ENCODE measurements around the gene POGZ. TPM values are rescaled to one million over a fixed set of nuclear protein-coding genes. Genes with fewer than 3 reads are reported as not detected.
A peak's percentile ranks its signal among the peaks of the same experiment; 100 is the strongest.
"Not testable (repeated sequence)": the region's sequence is repeated elsewhere in the genome, so short reads cannot be mapped to it uniquely, and the experiment has no call there.

POGZ gene
- total and polyA plus RNA-seq, 3 experiments from 2014 or later, result 11.3 to 65.3 (median 60.1) TPM

DNA sequence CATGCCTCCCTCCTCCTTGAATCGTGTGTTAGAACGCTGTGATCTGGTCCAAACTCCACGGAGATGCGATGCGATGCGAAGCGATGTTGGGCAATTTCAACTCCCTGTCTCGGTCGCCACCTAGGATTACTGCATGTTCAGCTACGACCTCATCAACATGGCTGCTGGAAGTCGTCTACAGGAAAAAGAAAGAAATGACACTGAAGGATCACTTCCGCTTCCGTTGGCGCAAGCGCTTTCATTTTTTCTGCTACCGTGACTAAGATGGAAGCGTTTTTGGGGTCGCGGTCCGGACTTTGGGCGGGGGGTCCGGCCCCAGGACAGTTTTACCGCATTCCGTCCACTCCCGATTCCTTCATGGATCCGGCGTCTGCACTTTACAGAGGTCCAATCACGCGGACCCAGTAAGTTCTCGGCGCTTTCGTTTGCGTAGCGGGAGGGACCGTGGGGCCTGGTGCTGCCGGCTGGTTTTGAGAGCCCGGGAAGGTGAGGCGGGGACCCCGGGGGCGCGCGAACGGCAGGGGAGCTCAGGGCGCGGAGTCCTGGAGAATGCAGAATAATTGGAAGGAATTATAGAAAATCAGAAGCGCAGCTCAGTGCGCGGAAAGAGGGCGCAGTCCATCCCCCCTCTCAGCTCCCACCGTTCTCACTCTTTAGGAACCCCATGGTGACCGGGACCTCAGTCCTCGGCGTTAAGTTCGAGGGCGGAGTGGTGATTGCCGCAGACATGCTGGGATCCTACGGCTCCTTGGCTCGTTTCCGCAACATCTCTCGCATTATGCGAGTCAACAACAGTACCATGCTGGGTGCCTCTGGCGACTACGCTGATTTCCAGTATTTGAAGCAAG lies 59.7 kb downstream of the POGZ start, which contains the start of gene PSMB4:
PSMB4 (plus strand) TSS at position 250 of the 848 bp plus-strand sequence; CDS start at position 265, 15 bp downstream.
- Histone ChIP-seq H3K4me1 (ENCODE audit: insufficient read depth, low read length) (peaks cover 17% of the 10 kb centered on the region), H3K27ac (ENCODE audit: low read depth, low read length) (peak within 1 kb of the TSS; percentile 96), H3K9me3 (ENCODE audit: low read length) (no peaks in the 10 kb centered on the region), H3K27me3 (ENCODE audit: insufficient read depth, low read length, poor library complexity, severe bottlenecking) (no peaks in the 10 kb centered on the region), H3K36me3 (ENCODE audit: insufficient read depth, low read length) (peaks cover 26% of the 10 kb centered on the region), H3K4me3 (ENCODE audit: low read length) (peak within 1 kb of the TSS; percentile 94)
- no peaks in the 10 kb centered on the region for H3K27me3 Mint-ChIP-seq
- DNase-seq, result peak; percentile 68 to 90 (median 86)
- peak within 1 kb of the TSS; percentile 89 to 100 (median 99) for H3K27ac Mint-ChIP-seq
- ChIA-PET CTCF (interaction anchor here (1.3 to 1.5 kb wide), 3 partner anchors 55 to 98 kb away, joined by 3 to 6 read pairs (median 6); no protein-coding TSS in a partner anchor), POLR2A (interaction anchor here (0.6 to 2.1 kb wide), 14 partner anchors 11 to 441 kb away, joined by 3 to 8 read pairs (median 4); partner anchors contain the start of genes PI4KB, POGZ, RFX5 and ZNF687)
- peaks cover 5 to 51% (median 5%) of the 10 kb centered on the region in 3 donors for H3K36me3 Mint-ChIP-seq
- no peaks in the 10 kb centered on the region for H3K9me3 Mint-ChIP-seq
- peaks cover 25 to 28% (median 27%) of the 10 kb centered on the region in 3 donors for H3K4me1 Mint-ChIP-seq
- peak within 1 kb of the TSS; percentile 89 to 96 (median 95) for H3K4me3 Mint-ChIP-seq

DNA sequence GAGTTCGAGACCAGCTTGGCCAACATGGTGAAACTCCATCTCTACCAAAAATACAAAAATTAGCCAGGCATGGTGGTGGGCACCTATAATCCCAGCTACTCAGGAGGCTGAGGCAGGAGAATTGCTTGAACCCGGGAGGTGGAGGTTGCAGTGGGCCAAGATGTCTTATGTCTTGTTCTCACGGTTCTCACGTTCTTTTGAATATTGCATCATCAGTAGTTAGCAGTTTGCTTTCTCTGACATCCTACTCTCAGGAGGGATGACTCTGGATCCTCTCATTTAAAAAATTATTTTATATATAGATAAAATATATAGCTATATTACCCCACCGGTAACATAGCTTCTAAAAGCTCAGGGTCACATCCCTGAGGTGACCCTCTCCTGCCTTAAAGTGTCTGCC lies 63.0 kb downstream of the POGZ start:
- Mint-ChIP-seq H3K36me3 (peaks cover 0 to 22% (median 5%) of the 10 kb centered on the region in 3 donors), H3K4me1 (peaks cover 21 to 22% (median 21%) of the 10 kb centered on the region in 3 donors), H3K27ac (peak overlapping the region in 1 of 8 donors; percentile 14)
- peaks cover 14% of the 10 kb centered on the region for H3K4me1 ChIP-seq (ENCODE audit: insufficient read depth, low read length)
- DNase-seq; H3K27me3 ChIP-seq (ENCODE audit: insufficient read depth, low read length, poor library complexity, severe bottlenecking); H3K9me3 Mint-ChIP-seq; H3K4me3 ChIP-seq (ENCODE audit: low read length); H3K9me3 ChIP-seq (ENCODE audit: low read length); POLR2A ChIA-PET; H3K27me3 Mint-ChIP-seq; H3K27ac ChIP-seq (ENCODE audit: low read depth, low read length); H3K4me3 Mint-ChIP-seq: not testable (repeated sequence)
- CTCF ChIA-PET, result interaction anchor here (1.1 to 1.5 kb wide), 3 partner anchors 11 to 55 kb away, joined by 3 to 5 read pairs (median 3); no protein-coding TSS in a partner anchor
- peaks cover 10% of the 10 kb centered on the region for H3K36me3 ChIP-seq (ENCODE audit: insufficient read depth, low read length)

DNA sequence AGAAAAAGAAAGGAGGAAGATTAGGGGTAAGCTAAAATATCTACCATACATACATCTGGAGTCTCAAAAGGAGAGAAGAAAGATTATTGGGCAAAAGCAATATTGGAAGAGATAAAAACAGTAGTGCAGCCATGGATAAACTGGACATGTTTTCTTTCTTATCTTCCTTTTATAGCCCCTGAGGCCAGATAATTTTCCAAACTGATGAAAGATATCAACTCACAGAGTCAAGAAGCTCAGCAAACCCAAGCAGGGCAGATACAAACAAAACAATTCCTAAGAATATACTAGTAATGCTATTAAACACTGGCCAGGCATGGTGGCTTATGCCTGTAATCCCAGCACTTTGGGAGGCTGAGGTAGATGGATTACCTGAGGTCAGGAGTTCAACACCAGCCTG lies 65.7 kb downstream of the POGZ start:
- H3K4me3 ChIP-seq (ENCODE audit: low read length), result no peak overlapping the region
- no peaks in the 10 kb centered on the region for H3K4me1 ChIP-seq (ENCODE audit: insufficient read depth, low read length)
- no peak for DNase-seq
- no peaks in the 10 kb centered on the region for H3K27me3 ChIP-seq (ENCODE audit: insufficient read depth, low read length, poor library complexity, severe bottlenecking)
- CTCF ChIA-PET, result no interaction called here
- no peaks in the 10 kb centered on the region for H3K9me3 ChIP-seq (ENCODE audit: low read length)
- H3K36me3 ChIP-seq (ENCODE audit: insufficient read depth, low read length), result no peaks in the 10 kb centered on the region
- no peaks in the 10 kb centered on the region for H3K36me3 Mint-ChIP-seq
- no peak overlapping the region for H3K27ac ChIP-seq (ENCODE audit: low read depth, low read length)
- peaks cover 0 to 2% (median 0%) of the 10 kb centered on the region in 3 donors for H3K4me1 Mint-ChIP-seq
- peaks cover 3 to 4% of the 10 kb centered on the region in 2 donors for H3K27me3 Mint-ChIP-seq
- POLR2A ChIA-PET, result no interaction called here
- no peak overlapping the region for H3K4me3 Mint-ChIP-seq
- H3K9me3 Mint-ChIP-seq, result no peaks in the 10 kb centered on the region
- H3K27ac Mint-ChIP-seq, result no peak overlapping the region

DNA sequence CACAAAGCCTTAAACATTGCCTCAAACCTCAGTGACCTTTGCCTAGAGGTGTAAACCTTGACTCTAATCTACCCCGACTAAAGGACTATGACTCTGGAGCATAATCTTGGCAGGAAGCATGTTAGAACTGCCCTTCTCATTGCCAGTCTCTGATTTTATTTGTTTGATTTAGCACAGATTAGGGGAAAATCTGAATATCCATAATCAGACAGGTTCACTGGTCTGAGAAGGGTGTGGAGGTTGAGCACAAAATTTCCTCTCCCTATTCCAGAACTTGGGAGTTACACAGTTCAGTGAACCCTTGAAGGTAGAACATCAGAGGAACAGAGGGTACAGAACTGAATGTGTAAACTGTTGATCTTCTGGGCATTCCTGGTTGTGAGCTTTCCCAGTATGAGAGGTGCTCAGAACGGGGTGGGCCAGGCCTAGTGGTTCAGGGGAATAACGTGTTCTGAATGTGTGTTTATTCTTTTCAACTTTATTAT lies 68.2 kb downstream of the POGZ start:
- no peak overlapping the region for H3K27ac Mint-ChIP-seq
- Histone ChIP-seq H3K27ac (ENCODE audit: low read depth, low read length) (no peak overlapping the region), H3K27me3 (ENCODE audit: insufficient read depth, low read length, poor library complexity, severe bottlenecking) (no peaks in the 10 kb centered on the region), H3K4me3 (ENCODE audit: low read length) (no peak overlapping the region), H3K4me1 (ENCODE audit: insufficient read depth, low read length) (no peaks in the 10 kb centered on the region), H3K36me3 (ENCODE audit: insufficient read depth, low read length) (no peaks in the 10 kb centered on the region), H3K9me3 (ENCODE audit: low read length) (no peaks in the 10 kb centered on the region)
- DNase-seq, result no peak
- H3K4me3 Mint-ChIP-seq, result no peak overlapping the region
- H3K9me3 Mint-ChIP-seq, result no peaks in the 10 kb centered on the region
- H3K4me1 Mint-ChIP-seq, result no peaks in the 10 kb centered on the region
- peaks cover 3 to 4% of the 10 kb centered on the region in 2 donors for H3K27me3 Mint-ChIP-seq
- ChIA-PET POLR2A (no interaction called here), CTCF (no interaction called here)
- H3K36me3 Mint-ChIP-seq, result no peaks in the 10 kb centered on the region

DNA sequence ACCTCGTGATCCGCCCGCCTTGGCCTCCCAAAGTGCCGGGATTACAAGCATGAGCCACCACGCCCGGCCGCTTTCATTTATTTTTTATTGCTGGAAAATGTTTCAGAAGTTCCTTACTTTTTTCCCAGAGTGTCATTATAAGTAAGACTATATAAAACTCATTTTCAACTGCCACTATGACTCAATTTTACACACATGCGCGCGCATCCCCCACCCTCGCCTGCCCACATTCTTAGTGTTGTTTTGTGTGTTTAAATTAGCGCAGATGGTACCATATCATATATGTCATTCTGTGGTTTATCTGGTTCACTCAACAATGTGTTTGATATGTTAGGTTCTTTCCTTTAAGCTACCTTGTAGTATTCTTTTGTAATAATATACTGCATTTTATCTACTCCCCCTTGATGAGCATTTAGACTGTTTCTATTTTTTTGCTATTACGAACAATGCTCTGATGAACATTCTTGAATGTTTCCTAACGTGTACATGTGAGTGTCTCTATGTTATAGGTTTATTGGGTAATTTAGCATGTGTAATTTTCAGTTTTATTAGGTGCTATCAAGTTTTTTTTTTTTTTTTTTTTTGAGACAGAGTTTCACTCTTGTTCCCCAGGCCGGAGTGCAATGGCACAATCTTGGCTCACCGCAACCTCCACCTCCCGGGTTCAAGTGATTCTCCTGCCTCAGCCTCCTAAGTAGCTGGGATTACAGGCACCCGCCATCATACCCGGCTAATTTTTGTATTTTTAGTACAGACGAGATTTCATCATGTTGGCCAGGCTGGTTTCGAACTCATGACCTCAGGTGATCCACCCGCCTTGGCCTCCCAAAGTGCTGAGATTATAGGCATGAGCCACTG lies 68.8 kb downstream of the POGZ start:
- H3K36me3 Mint-ChIP-seq, result not testable (repeated sequence)

DNA sequence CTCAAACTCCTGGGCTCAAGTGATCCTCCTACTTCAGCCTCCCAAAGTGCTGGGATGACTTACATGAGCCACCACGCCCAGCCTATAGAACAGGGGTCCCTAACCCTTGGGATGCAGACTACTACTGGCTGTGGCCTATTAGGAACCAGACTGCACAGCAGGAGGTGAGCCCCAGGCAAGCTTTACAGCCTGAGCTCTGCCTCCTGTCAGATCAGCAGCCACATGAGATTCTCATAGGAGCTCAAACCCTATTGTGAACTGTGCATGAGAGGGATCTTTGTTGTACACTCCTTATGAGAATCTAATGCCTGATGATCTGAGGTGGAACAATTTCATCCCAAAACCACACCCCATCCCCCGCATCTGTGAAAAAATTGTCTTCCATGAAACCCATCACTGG lies 73.3 kb downstream of the POGZ start:
- Mint-ChIP-seq H3K27me3 (peaks cover 0 to 4% of the 10 kb centered on the region in 2 donors), H3K9me3 (no peaks in the 10 kb centered on the region), H3K4me3 (no peak overlapping the region), H3K4me1 (no peaks in the 10 kb centered on the region), H3K27ac (no peak overlapping the region), H3K36me3 (no peaks in the 10 kb centered on the region)
- POLR2A ChIA-PET, result no interaction called here
- no peaks in the 10 kb centered on the region for H3K36me3 ChIP-seq (ENCODE audit: insufficient read depth, low read length)
- no peak for DNase-seq
- no peaks in the 10 kb centered on the region for H3K4me1 ChIP-seq (ENCODE audit: insufficient read depth, low read length)
- H3K27me3 ChIP-seq (ENCODE audit: insufficient read depth, low read length, poor library complexity, severe bottlenecking), result no peaks in the 10 kb centered on the region
- CTCF ChIA-PET, result interaction anchor here (1.1 kb wide), 1 partner anchor 10 kb away, joined by 3 read pairs; no protein-coding TSS in a partner anchor
- no peaks in the 10 kb centered on the region for H3K9me3 ChIP-seq (ENCODE audit: low read length)
- H3K27ac ChIP-seq (ENCODE audit: low read depth, low read length), result no peak overlapping the region
- H3K4me3 ChIP-seq (ENCODE audit: low read length), result no peak overlapping the region

More for the DNA sequence above, 68.8 kb downstream of the POGZ start:
- H3K27me3 ChIP-seq (ENCODE audit: insufficient read depth, low read length, poor library complexity, severe bottlenecking); H3K27ac Mint-ChIP-seq; POLR2A ChIA-PET; H3K9me3 Mint-ChIP-seq; DNase-seq; H3K4me1 Mint-ChIP-seq; H3K4me3 ChIP-seq (ENCODE audit: low read length); CTCF ChIA-PET; H3K9me3 ChIP-seq (ENCODE audit: low read length); H3K36me3 ChIP-seq (ENCODE audit: insufficient read depth, low read length); H3K27me3 Mint-ChIP-seq; H3K4me3 Mint-ChIP-seq; H3K27ac ChIP-seq (ENCODE audit: low read depth, low read length); H3K4me1 ChIP-seq (ENCODE audit: insufficient read depth, low read length): not testable (repeated sequence)

DNA sequence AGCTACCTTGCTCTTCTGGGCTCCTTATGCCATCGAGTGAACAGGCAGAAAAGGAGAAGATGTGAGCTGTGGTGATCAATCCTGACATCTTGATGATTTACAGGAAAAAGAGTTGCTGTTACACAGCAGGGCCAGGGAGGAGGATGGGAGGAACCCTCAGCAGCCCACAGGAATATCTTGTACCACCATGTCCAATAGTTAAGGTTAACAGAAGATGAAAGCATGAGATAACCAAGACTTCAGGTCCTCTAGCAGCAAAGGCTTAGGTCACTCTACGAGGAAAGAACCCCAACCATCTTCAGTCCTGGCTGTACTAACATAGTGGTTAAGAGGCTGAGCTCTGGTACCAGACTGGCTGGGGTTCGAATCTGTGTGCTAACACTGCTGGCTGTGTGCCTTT lies 74.7 kb downstream of the POGZ start:
- no peaks in the 10 kb centered on the region for H3K4me1 Mint-ChIP-seq
- Histone ChIP-seq H3K36me3 (ENCODE audit: insufficient read depth, low read length) (no peaks in the 10 kb centered on the region), H3K4me1 (ENCODE audit: insufficient read depth, low read length) (no peaks in the 10 kb centered on the region), H3K9me3 (ENCODE audit: low read length) (no peaks in the 10 kb centered on the region), H3K27ac (ENCODE audit: low read depth, low read length) (no peak overlapping the region), H3K4me3 (ENCODE audit: low read length) (no peak overlapping the region), H3K27me3 (ENCODE audit: insufficient read depth, low read length, poor library complexity, severe bottlenecking) (no peaks in the 10 kb centered on the region)
- no peak for DNase-seq
- H3K9me3 Mint-ChIP-seq, result no peaks in the 10 kb centered on the region
- POLR2A ChIA-PET, result no interaction called here
- H3K27ac Mint-ChIP-seq, result no peak overlapping the region
- CTCF ChIA-PET, result interaction anchor here (1.0 kb wide), 2 partner anchors 20 to 44 kb away, joined by 3 read pairs; no protein-coding TSS in a partner anchor
- H3K36me3 Mint-ChIP-seq, result no peaks in the 10 kb centered on the region
- no peak overlapping the region for H3K4me3 Mint-ChIP-seq
- H3K27me3 Mint-ChIP-seq, result no peaks in the 10 kb centered on the region

Measured in CD8-positive, alpha-beta memory T cell (primary cell).